Inferior parietal cortex (tissue), 1 donor: ENCODE measurements around the gene CNOT9.

Experiments used
- DNase-seq: peaks from one replicate; pipeline ENCODE4 v3.0.0-alpha.2; 2016; ENCODE audit errors: extremely low spot score

CNOT9 gene

GRCh38 chr2:218644721-218645120 is 76.1 kb downstream of the CNOT9 start:
- DNase-seq, result no peak

DNA sequence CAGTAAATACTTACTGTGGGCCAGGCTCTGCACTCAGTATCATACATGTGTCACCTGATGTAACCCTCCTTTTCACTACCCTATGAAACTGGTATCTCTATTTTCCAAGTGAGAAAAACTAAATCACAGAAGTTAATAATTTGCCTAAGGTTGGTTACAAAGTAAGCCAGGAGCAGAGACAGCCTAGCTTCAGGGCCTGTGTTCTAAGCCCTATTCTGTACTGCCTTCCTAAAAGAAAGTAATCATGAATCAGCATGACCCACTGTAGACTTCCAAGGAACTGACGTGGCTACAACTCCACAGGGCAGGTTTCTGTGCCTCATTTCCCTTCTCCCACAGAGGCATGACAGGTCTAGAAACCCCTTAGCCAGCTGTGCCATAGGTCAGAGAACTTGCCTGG is 76.5 kb downstream of the CNOT9 start:
- DNase-seq, result no peak
